LNCAP (cell line): ENCODE results near the gene SLC4A7.

ENCODE experiments used
- CTCF ChIP-seq: fragments of 450-650 bp; IDR thresholded peaks from 2 replicates; pipeline ENCODE4 v1.5.1; 2017; ENCODE audit warnings: mild to moderate bottlenecking

The SLC4A7 gene

GRCh38 chr3:27511724-27512422 is 27.7 kb upstream of the SLC4A7 start:
- no peak for TF ChIP-seq CTCF

- no peak for TF ChIP-seq CTCF
Measured at GRCh38 chr3:27509376-27509775, 25.2 kb upstream of the SLC4A7 start.

GRCh38 chr3:27508424-27508823 is 24.2 kb upstream of the SLC4A7 start:
- TF ChIP-seq CTCF: no peak

- no peak for TF ChIP-seq CTCF
Measured at GRCh38 chr3:27507515-27508266, 23.5 kb upstream of the SLC4A7 start.

GRCh38 chr3:27507111-27507510 is 22.9 kb upstream of the SLC4A7 start:
- TF ChIP-seq CTCF: no peak

- TF ChIP-seq CTCF: no peak
Measured at GRCh38 chr3:27504749-27505148, 20.6 kb upstream of the SLC4A7 start.

- no peak for TF ChIP-seq CTCF
Measured at GRCh38 chr3:27503526-27503925, 19.3 kb upstream of the SLC4A7 start.
